Suprapubic skin (tissue), 4 donors: ENCODE data around the gene TNFRSF11A. TPM values are rescaled to one million over a fixed set of nuclear protein-coding genes. Genes with fewer than 3 reads are reported as not detected.
A peak's percentile ranks its signal among the peaks of the same experiment; 100 is the strongest.

Experiments
- DNase-seq, 2 donors: peaks; one replicate each; pipeline ENCODE4 v3.0.0-alpha.2; 2019; ENCODE audit warnings: low spot score in 2 of 2
- H3K27ac ChIP-seq: fragments of 200-600 bp; sonication (generic); one replicate; pipeline ENCODE4 v1.5.1; 2019
- H3K27me3 ChIP-seq: fragments of 200-600 bp; sonication (generic); one replicate; pipeline ENCODE4 v1.5.1; 2019
- H3K36me3 ChIP-seq: fragments of 200-600 bp; sonication (generic); one replicate; pipeline ENCODE4 v1.5.1; 2019
- H3K4me1 ChIP-seq: fragments of 200-600 bp; sonication (generic); one replicate; pipeline ENCODE4 v1.5.1; 2019
- H3K4me3 ChIP-seq: fragments of 200-600 bp; sonication (generic); one replicate; pipeline ENCODE4 v1.5.1; 2019; ENCODE audit warnings: mild to moderate bottlenecking
- H3K9me3 ChIP-seq: fragments of 200-600 bp; sonication (generic); one replicate; pipeline ENCODE4 v1.5.1; 2019
- EP300 ChIP-seq: sonication (generic); formaldehyde crosslinking; IDR thresholded peaks from one replicate; pipeline ENCODE4 v1.6.1; 2017; ENCODE audit warnings: antibody characterized with exemption
- POLR2A ChIP-seq, 2 donors: fragments of 450-650 bp; IDR thresholded peaks; one replicate each; pipeline ENCODE4 v1.6.1; 2017; ENCODE audit warnings: antibody characterized with exemption in 2 of 2, mild to moderate bottlenecking in 2 of 2, moderate library complexity in 2 of 2
- POLR2AphosphoS5 ChIP-seq, 3 donors: sonication (generic); formaldehyde crosslinking; IDR thresholded peaks; one replicate each; pipeline ENCODE4 v1.6.1; 2017; ENCODE audit warnings: antibody characterized with exemption in 3 of 3
- WGBS: methylation state at CpG from one replicate; pipeline ENCODE4 v1.1.5; 2018; 5-methylcytosine and 5-hydroxymethylcytosine counted together
- total RNA-seq, 4 donors: library from RNA; depleted of rRNA; stranded (reverse); fragments of >200 nt; gene quantifications; one replicate each; pipeline ENCODE4 v1.1.0, GENCODE V29; 2016
- TF ChIP-seq, protein P1 (sequence below), 2 donors: fragments of 200-600 bp in 1 of 2; fragments of 450-650 bp in 1 of 2; sonication (generic) in 1 of 2; IDR thresholded peaks; one replicate each; pipeline ENCODE4 v1.5.1; 2016 to 2019; ENCODE audit warnings: antibody characterized with exemption in 2 of 2, mild to moderate bottlenecking in 1 of 2, moderate library complexity in 1 of 2

TNFRSF11A gene
- total RNA-seq, 4 donors from 2014 or later = 4.8 to 15.4 (median 5.9) TPM

DNA sequence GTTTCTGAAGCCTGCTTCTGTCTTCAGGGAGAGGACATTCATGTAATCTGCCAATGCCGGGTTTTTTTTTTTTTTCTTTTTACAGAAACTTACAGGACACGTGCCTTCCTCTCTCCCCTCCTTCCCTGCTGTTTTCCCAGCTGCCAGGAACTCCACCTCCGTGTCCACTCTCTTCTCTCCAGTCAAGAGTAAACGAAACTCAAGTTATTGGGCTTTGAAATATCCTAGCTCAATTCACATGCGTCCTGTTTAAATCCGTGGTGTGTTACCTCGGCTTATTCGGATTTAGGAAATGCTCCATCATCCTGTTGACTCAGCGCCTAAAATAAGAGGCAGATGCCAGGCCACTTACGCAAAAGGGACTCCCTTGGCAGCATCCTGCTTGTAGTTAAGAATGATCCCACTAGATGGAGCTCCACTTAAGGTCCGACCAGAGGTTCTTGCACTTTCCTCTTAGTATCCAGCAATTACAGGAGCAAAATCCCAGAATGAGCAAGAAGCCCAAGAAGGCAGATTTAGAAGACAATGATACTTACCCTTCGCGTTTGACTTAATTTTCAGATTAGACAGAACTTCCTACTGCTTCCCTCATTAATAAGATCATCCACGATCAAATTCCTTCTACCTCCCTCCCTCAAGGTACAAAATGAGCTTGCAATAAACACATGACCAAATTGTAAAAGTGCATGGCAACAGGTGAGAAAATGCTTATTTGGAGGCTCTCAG is 100.5 kb downstream of the TNFRSF11A start:
- Histone ChIP-seq H3K4me1 (peaks cover 13% of the 10 kb centered on the region), H3K27me3 (no peaks in the 10 kb centered on the region), H3K9me3 (no peaks in the 10 kb centered on the region), H3K36me3 (no peaks in the 10 kb centered on the region), H3K4me3 (peak overlapping the region; percentile 39), H3K27ac (peak overlapping the region; percentile 81)
- DNase-seq = peak in 1 of 2 donors; percentile 87
- TF ChIP-seq POLR2AphosphoS5 (IDR thresholded peaks at IDR 0.05) (peak in 2 of 3 donors; percentile 75 to 76), EP300 (no peak)
- TF ChIP-seq, protein P1, sequence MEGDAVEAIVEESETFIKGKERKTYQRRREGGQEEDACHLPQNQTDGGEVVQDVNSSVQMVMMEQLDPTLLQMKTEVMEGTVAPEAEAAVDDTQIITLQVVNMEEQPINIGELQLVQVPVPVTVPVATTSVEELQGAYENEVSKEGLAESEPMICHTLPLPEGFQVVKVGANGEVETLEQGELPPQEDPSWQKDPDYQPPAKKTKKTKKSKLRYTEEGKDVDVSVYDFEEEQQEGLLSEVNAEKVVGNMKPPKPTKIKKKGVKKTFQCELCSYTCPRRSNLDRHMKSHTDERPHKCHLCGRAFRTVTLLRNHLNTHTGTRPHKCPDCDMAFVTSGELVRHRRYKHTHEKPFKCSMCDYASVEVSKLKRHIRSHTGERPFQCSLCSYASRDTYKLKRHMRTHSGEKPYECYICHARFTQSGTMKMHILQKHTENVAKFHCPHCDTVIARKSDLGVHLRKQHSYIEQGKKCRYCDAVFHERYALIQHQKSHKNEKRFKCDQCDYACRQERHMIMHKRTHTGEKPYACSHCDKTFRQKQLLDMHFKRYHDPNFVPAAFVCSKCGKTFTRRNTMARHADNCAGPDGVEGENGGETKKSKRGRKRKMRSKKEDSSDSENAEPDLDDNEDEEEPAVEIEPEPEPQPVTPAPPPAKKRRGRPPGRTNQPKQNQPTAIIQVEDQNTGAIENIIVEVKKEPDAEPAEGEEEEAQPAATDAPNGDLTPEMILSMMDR (IDR thresholded peaks at IDR 0.05) = peak; percentile 82 to 86
- 3% methylated on average over 14 of the region's 14 CpGs for WGBS

DNA sequence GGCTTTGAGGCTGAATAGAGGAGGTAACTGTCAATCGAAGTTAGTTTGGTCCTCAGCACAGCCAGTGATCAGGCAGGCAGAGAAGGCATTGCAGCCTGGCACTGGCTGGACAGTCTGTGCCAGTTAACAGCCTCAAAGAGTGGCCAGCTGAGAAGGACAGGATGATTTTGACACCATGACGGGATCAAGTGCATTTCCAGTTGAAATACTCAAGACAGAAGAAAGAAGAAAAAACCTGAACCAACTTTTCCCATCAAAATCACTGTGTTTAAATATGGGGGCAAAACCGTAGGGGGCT is 101.0 kb downstream of the TNFRSF11A start:
- Histone ChIP-seq H3K27me3 (no peaks in the 10 kb centered on the region), H3K4me1 (peaks cover 13% of the 10 kb centered on the region), H3K9me3 (no peaks in the 10 kb centered on the region), H3K36me3 (no peaks in the 10 kb centered on the region), H3K27ac (no peak overlapping the region), H3K4me3 (no peak overlapping the region)
- 53% methylated on average over 3 of the region's 3 CpGs for WGBS
- TF ChIP-seq EP300 (no peak), POLR2AphosphoS5 (IDR thresholded peaks at IDR 0.05) (no peak), POLR2A (IDR thresholded peaks at IDR 0.05) (no peak)
- TF ChIP-seq, protein P1 (IDR thresholded peaks at IDR 0.05) = no peak
- DNase-seq = no peak

DNA sequence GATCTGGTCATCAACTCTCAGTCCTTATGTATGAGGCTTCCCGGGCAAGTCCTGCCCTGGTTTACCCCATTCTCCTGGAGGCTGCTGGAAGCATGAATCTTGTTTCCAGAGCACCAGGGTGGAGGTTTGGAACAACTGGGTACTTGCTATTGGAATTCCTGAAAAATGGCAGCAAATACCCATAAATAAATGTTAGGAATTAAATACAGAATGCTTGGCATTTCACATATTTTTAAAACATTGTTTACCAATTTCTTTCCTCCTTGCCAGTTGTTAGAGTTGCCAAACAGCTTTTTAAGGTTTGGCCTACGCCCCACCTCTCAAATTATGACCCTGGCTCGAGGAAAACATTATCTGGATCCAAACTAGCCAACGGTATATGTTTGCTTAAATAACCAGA is 107.1 kb downstream of the TNFRSF11A start:
- TF ChIP-seq POLR2AphosphoS5 (IDR thresholded peaks at IDR 0.05) = no peak
- no peak for TF ChIP-seq POLR2A (IDR thresholded peaks at IDR 0.05)
- TF ChIP-seq EP300 = no peak
- TF ChIP-seq, protein P1 (IDR thresholded peaks at IDR 0.05) = no peak

DNA sequence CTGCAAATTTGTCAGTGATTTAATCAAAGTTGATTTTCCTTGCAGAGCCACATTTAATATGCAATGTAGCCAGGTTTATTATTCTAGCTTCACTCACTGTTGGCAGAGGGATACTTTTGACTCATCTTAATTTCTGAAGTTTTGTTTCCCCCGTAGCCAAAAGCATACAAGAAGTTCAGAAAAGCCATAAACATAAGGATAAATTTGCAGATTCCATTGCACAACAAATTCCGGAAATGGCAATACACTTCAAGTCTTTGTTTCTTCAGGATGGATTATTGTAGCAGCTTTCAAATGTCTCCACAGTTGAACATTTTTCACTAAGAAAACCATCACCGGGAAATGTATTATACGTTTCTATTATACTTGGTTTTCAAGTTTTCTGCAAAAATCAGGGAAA is 109.7 kb downstream of the TNFRSF11A start:
- no peak overlapping the region for H3K4me3 ChIP-seq
- no peaks in the 10 kb centered on the region for H3K9me3 ChIP-seq
- TF ChIP-seq, protein P1 (IDR thresholded peaks at IDR 0.05) = no peak
- TF ChIP-seq POLR2AphosphoS5 (IDR thresholded peaks at IDR 0.05) (no peak), EP300 (no peak), POLR2A (IDR thresholded peaks at IDR 0.05) (no peak)
- H3K27me3 ChIP-seq = no peaks in the 10 kb centered on the region
- H3K27ac ChIP-seq = peak overlapping the region; percentile 88
- DNase-seq = no peak
- H3K36me3 ChIP-seq = no peaks in the 10 kb centered on the region
- peaks cover 33% of the 10 kb centered on the region for H3K4me1 ChIP-seq
- WGBS = 30% methylated on average over 4 of the region's 4 CpGs

More for the DNA sequence above, 107.1 kb downstream of the TNFRSF11A start:
- H3K4me1 ChIP-seq = peaks cover 18% of the 10 kb centered on the region
- H3K27ac ChIP-seq = no peak overlapping the region
- no peak overlapping the region for H3K4me3 ChIP-seq
- no peaks in the 10 kb centered on the region for H3K9me3 ChIP-seq
- 59% methylated on average over 4 of the region's 4 CpGs for WGBS
- no peak for DNase-seq
- no peaks in the 10 kb centered on the region for H3K36me3 ChIP-seq
- no peaks in the 10 kb centered on the region for H3K27me3 ChIP-seq

DNA sequence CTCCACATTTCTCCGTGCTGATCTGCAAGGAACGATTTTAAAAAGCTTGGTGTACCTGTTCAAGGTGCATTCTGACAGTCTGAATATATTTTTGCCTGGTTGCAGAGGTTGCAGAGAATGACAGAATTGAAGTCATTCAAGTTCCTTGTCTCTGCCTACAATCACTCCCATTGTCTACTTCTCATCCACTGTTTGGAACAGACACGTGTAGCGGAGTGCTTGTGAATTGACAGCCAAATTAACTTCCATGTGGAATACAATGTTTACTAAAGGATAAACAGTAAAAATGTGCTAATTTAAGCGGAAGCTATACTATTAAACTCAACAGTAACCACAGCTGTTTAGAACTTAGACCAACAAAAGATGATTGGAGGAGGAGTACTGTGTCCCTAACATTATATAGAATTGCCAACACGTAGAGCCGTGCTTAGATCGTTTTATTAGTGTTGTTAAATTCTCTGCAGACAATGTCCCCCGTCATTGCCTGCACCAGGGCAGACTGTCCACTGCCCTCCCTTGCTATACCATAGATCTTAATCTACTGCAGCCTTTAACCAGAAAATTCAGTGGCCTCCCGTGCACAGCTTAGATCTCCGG is 110.4 kb downstream of the TNFRSF11A start:
- peaks cover 33% of the 10 kb centered on the region for H3K4me1 ChIP-seq
- TF ChIP-seq POLR2A (IDR thresholded peaks at IDR 0.05) (no peak), POLR2AphosphoS5 (IDR thresholded peaks at IDR 0.05) (no peak)
- no peak overlapping the region for H3K4me3 ChIP-seq
- no peaks in the 10 kb centered on the region for H3K27me3 ChIP-seq
- H3K36me3 ChIP-seq = no peaks in the 10 kb centered on the region
- H3K27ac ChIP-seq = peak overlapping the region; percentile 88
- DNase-seq = no peak
- WGBS = 48% methylated on average over 11 of the region's 11 CpGs
- H3K9me3 ChIP-seq = no peaks in the 10 kb centered on the region
